Medulla oblongata (tissue), 1 donor: Measurements from ENCODE around the gene DAO.
"Not testable (repeated sequence)": the region's sequence is repeated elsewhere in the genome, so short reads cannot be mapped to it uniquely, and the experiment has no call there.

ENCODE experiments used
- DNase-seq: peaks from one replicate; pipeline ENCODE4 v3.0.0-alpha.2; 2015; ENCODE audit errors: extremely low spot score

DAO gene

DNA sequence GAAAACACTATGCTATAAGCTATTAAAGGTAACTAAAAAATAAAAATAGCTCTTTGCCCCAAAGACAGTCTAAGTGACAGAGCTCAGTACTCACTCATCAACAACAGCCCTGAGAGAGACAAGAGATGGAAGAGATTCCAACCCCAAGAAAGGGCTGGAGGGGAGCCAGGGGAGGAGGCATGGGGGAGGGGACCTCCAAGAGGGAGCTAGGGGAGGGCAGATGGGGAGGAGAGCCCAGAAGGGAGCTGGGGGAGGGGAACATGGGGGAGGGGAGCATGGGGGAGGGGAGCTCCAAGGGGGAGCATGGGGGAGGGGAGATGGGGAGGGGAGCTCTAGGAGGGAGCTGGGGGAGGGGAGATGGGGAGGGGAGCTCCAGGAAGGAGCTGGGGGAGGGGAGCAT lies 30.2 kb upstream of the DAO start:
- DNase-seq = no peak

DNA sequence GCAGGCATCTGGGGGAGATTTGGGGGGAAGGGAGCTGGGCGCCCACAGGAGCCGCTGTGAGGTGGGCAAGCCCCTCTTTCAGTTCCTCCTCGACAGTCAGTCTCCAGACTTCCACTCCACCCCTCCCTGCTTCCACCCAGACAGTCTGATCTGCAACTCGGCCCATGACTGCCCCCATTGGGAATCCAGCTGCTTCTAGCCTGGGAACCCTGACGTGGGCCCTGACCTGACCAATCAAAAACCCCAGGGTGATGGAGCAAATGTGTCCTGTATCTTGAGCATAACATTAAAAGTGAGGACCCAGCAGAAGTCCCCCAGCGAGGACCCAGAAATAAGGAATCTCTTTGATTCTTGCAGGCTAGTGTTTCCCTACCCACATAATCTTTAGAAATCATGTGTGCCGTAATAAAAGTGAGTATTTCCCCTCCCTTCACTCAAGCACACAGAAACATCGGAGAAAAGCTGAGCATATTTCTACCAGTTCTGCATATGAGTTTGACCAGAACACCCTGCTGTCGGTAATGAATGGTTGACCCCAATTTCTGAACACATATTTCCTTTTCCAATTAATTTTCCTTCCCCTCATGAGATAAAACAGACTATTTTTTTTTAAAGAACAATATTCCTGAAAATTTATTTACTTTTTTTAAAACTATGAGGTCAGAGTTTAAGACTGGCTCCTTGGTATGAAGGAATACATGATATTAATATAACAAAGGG lies 28.9 kb upstream of the DAO start:
- DNase-seq = peak; percentile 79

DNA sequence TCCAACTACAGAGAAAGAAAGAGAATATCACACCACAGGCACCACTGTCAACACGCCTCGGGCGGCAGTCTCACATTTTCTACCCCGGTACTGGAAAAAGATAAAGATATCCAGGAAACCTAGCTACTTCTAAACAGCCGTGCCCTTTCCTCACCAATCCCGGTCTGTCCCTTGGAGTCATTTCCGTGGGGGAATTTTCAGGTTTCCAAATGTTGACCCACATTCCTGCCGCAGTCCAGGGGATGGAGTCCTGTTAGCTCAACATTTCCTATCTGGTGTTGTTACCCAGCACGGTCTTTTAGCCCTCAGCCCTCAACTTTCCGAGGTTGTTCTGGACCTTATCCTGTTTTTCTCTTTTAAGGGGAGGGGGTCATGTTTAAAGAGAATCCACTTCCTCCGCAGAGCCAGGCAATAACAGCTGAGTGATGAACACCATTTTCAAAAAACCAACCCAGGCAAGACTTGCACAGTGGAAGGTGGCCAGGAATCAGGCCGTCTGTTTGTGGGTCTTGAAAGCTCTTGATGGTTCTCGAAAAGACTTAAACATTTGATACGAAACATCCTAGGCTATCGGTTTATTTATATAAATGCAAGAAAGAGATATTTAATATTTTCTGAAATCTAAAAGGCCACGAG lies 27.1 kb upstream of the DAO start:
- no peak for DNase-seq

- DNase-seq = no peak
Measured at GRCh38 chr12:108853426-108853825, 26.5 kb upstream of the DAO start.

DNA sequence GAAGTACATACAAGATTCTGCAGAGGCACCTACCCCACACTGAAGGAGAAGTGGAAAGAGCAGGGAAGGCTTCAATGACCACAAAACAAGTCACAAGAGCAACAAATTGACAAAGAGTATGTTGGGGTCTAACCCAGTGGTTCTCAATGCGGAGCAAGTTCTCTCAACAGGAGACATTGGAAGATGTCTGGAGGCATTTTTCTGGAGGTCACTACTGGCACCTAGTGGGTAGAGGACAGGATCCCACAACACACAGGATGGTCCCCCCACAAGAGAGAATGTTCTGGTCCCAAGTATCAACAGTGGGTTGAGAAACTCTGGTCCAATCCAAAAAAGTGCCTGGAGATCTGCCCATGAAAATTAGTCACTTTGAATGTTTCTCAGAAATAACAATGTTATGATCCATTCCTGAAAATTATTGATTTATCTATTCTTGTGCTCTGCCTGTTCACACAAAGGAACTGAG lies 25.9 kb upstream of the DAO start:
- DNase-seq = peak; percentile 58

DNA sequence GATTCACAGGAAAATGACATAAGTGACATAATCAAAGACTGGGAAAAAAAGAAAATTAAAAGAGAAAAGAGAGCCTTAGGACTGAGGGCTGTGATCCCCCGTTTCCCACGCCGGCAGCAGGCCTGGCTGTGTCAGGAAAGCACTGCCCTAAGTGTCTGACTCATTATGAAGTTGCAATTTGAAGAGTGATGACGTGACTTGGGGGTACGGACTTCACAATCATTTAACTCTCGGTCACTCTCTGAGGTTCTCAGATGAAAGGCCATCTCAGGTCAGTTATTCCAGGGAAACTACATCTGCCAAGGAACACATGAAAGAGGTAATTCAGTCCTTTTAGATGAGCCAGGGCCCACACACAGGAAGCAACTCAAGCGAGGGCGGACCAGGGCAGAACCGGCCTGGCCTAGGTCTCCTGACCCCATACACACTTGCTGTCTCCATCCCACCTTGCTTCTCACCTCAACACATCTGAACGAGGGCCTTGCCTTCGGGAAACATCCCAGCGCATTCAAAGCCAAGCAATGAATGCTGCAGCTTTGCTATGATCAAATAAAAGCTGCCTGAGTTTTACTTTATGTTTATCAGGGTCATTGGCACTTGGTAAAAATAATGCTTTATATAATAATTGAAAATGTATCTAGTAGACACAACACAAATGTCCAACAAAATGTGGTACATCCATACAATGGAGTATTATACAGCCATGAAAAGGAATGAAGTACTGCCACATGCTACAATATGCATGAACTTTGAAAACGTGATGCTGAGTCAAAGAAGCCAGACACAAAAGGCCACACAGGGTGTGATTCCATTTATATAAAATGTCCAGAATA lies 25.2 kb upstream of the DAO start:
- no peak for DNase-seq

DNA sequence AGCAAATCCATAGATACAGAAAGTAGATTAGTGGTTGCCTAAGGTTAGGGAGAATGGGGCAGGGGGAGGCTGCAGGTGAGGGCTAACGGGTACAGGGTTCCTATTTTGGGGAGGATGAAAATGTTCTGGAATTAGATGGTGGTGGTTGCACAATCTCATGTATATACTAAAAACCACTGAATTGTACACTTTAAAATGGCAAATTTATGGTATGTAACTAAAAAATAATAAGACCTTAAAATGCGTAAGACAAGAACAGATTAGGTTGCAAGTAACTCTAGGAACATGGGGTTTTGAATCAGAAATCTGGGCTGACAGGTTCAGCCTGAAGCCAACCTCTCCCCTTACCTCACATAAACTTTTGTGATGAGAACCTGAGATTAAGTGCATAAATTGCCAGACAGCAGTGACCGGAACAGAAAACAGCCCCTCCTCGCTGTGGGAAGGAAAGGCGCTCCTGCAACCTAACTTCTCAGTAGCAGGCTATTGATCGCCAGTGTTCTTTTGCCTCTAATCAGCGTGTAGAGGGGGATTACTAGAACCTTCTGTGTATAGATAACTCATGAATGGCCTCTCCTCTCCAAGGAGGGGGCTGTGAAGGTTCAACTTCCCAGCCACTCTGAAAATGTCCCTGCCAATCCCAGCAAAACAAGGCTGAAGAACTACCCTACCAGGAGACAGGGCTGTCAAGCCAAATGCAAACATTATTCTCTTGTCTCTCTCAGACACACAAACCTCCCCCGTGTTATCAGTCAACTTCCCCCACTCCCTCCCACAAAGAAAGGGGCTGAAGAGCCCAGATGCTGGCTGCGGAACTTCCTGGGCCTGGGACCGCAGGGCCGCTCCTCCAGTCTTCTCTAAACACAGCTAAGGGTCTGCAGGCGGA lies 24.4 kb upstream of the DAO start:
- DNase-seq = no peak

- no peak for DNase-seq
Measured at GRCh38 chr12:108856170-108856427, 23.8 kb upstream of the DAO start.

- peak; percentile 48 for DNase-seq
Measured at GRCh38 chr12:108856428-108857157, 23.3 kb upstream of the DAO start.

DNA sequence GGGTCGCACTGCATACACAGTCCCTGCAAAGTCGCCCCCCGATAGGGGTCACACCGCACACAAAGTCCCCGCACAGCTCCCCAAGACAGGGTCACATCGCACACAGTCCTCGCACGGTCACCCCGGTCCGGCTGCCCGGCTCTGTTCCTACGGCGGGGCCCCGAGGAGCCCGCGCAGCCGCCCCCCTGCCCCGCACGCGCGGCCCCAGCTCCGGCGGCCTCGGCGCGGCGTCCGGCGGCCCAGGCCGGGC lies 22.8 kb upstream of the DAO start:
- DNase-seq = no peak

DNA sequence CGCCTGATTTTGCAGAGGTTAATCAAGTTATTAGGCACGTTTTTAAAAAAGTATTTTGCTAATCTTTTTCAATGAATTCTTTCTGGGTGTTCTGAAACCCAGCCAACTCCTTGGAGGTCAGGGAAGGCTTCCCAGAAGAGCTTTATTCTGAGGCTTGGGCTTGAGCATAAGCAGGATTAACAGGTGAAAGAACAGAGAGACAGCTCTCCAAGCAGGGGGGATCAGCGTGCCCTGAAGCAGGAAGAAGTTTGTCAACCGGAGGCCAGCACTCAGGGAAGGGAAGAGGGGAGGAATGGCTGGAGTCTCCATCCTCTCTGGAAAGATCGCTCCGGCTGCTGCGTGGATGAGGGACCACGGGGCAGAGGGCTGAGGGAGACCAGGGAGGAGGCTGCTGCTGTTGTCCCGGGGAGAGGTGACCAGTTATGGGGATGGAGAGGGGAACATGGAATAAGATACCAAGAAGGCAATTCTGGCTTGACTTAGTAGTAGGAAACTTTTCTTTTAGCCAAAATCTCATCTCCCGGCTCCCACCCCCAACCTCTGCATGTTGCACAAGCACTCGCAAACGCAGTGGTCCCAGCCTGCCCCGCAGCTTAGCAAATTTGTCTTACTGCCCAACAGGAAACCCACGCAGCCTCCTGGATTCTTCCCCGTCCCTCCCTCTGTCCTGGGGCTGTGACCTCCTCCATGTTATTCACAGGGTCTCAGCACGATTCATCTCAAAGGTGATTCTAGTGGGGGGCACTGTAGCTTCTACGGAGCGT lies 21.4 kb upstream of the DAO start:
- DNase-seq = no peak

GRCh38 chr12:108859141-108859922 lies 20.6 kb upstream of the DAO start:
- not testable (repeated sequence) for DNase-seq

DNA sequence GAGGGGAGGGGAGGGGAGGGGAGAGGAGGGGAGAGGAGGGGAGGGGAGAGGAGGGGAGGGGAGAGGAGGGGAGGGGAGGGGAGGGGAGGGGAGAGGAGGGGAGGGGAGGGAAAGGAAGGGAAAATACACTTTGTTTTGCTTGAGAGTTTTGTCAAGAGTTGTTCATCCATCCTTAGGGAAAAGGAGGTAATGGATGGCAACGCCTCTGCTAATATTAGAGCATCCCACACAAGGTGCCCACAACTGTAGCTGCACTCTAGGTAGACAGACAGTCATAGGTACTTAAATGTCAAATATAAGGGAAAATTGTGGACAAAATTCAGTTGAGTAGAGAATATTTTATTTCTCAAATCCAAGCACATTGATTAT lies 20.0 kb upstream of the DAO start:
- DNase-seq = no peak

- DNase-seq = no peak
Measured at GRCh38 chr12:108860443-108860842, 19.4 kb upstream of the DAO start.

DNA sequence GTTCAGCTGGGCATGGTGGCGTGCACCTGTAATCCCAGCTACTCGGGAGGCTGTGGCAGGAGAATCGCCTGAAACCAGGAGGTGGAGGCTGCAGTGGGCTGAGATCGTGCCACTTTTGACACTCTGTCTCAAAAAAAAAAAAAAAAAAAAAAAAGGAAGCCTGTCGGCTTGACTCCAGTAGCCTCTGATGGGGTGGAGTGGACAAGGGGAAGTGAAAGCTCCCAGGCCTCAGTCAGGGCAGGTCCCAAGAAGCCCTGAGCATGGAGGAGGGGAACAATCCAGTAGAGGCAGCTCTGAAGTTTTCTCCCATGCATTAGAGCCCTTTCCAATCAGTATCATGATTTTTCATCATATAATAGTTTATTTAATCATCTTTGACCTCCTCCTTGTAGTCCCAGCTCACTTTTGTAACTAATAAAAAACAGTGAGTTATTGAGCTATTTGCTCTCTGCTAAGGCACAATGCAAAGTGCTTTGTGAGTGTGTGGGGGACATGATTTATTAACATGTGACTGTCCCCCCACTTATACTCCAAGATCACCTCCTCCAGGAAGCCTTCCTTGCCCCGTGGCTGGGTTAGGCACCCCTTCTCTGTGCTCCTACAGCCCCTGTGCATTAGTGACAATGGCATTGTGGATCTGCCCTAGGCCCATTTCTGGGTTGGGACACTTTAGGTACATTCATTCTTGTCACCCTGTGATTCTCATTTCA lies 17.9 kb upstream of the DAO start:
- DNase-seq = peak; percentile 77

GRCh38 chr12:108862588-108862959 lies 17.3 kb upstream of the DAO start:
- no peak for DNase-seq

- no peak for DNase-seq
Measured at GRCh38 chr12:108865169-108865568, 14.7 kb upstream of the DAO start.

GRCh38 chr12:108866083-108866482 lies 13.8 kb upstream of the DAO start:
- DNase-seq = not testable (repeated sequence)

GRCh38 chr12:108868781-108869180 lies 11.1 kb upstream of the DAO start:
- no peak for DNase-seq
